ENCODE measurements around the gene CBLN2.

CBLN2 gene

GRCh38 chr18:72544092-72544886, at the start of gene CBLN2:
CBLN2 (minus strand) TSS chr18:72544342; CDS start chr18:72542160, 2,182 bp downstream.
- DNase-seq (ENCODE audit: low read depth in 2 of 2) = peak in 1 of 2 donors; percentile 10

DNA sequence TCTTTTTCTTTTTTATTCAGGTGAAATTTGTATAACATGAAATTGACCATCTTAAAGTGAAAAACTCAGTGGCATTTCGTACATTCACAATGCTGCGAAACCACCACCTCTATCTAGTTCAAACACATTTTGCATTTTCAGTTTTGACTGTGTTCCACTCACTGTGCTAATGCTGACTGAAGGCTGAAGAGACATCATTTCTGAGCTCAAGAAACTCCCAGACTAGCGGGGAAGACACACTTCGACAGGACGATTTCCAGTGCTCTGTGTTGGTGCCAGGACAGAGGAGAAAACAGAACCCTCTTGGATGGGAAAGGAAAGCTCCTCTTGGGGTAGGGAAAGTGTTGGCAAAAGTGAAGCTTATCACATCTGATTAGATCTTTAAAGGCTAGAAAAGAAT, 44.2 kb upstream of the CBLN2 start:
- no peak for DNase-seq (ENCODE audit: low read depth in 2 of 2)

GRCh38 chr18:72584787-72585186, 40.6 kb upstream of the CBLN2 start:
- no peak for DNase-seq (ENCODE audit: low read depth in 2 of 2)

DNA sequence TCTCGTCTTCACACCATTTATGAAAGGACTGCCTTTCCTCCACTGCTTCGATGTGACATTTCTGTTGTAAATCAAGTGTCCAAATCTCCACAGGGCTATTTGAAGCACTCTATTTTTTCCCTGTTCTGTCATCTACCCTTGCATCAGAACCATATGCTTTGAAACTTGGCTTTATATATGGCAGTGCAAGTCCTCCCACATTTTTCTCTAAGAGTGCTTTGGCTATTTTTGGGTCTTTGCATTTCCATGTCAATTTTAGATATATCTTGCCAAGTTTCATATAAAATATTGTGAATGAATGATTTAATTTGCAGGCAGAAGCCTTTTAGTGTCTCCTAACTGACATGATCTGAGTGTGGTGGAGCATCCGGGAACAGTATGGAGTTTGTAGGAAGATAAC, 37.8 kb upstream of the CBLN2 start:
- no peak for DNase-seq (ENCODE audit: low read depth in 2 of 2)

DNA sequence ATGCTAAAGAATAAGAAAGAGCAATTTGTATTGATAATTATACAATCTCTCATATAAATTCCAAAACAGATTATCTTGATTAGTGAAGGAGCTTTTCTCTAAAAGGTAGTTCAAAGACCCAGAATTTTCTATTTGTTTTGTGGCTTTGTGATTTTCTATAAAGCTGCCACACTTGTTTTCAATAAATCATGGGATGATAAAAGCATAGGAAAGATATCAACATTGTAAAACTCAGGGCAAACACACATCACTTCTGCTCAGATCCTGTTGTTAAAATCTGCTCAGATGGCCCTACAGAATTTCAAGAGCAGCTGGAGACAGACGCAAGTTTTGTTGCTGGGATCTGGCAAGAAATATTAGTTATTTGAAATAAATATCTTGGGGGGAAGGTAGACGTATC, 28.8 kb upstream of the CBLN2 start:
- DNase-seq (ENCODE audit: low read depth in 2 of 2) = no peak

DNA sequence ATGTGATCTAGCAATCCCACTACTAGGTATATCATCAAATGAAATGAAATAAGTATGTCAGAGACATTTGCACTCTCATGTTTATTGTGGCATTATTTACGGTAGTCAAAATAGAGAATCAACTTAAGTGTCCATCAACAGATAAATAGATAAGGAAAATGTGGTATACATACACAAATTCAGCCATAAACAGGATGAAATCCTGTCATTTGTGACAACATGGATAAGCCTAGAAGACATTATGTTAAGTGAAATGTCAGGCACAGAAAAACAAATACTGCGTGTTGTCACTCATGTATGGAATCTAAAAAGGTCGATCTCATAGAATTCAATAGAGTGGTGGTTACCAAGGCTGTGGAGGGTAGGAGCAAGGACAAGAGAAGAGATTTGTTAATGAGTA, 22.1 kb upstream of the CBLN2 start:
- no peak for DNase-seq (ENCODE audit: low read depth in 2 of 2)

- no peak for DNase-seq (ENCODE audit: low read depth in 2 of 2)
These were observed 11.8 kb upstream of the CBLN2 start for GRCh38 chr18:72555968-72556367.

DNA sequence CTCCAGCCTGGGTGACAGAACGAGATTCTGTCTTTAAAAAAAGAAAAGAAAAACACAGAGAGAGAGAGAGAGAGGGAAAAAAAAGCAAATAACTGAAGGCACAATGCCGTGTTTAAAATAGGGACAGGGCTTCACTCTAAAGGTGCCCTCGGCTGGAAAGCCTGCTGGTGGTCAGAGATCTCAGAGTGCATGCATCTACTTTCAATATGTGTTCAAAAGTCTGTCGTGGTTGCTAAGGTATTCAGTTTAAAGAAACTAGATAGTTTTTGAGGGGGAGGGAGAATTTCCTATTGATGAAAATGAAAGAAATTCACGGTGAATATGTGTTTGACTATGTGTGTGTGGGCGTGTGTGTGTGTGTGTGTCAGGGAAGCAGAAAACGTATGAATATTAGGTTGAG, 11.0 kb upstream of the CBLN2 start:
- no peak for DNase-seq (ENCODE audit: low read depth in 2 of 2)

DNA sequence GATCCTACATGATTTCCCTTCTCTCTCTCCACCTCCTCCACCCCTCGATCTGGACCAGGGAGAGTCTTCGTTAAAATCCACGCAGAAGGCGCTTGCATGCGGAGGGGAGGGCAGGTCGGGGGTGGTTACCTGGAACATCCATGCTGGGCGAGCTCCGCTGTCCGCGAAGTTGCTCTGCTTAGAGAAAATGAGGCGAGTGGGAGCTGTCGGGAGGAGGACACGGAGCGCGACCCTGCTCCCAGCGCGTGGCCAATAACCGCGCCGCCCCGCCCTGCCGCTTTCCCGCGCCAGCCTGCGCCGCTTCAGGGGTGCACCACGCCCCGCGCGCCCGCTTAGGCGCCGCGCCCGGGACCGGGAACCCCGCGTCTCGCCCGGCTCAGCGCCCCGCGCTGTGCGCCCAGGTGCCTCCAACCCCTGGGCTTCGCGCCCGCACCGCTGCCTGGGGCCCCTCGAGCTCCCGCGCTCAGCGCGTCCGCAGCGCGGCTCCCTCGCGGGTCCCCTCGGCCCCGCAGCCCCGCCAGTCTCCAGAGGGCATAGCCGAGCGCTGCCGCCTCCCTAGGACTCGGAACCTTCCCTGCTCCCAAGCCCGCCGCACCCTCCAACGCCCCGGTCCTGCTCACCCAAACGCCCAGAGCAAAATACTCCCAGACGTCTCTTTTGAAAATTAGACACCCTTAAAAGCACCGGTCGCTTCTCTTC, 636 bp downstream of the CBLN2 start:
- no peak for DNase-seq (ENCODE audit: low read depth in 2 of 2)

- DNase-seq (ENCODE audit: low read depth in 2 of 2) = no peak
These were observed 1.2 kb downstream of the CBLN2 start for GRCh38 chr18:72542984-72543356.

DNA sequence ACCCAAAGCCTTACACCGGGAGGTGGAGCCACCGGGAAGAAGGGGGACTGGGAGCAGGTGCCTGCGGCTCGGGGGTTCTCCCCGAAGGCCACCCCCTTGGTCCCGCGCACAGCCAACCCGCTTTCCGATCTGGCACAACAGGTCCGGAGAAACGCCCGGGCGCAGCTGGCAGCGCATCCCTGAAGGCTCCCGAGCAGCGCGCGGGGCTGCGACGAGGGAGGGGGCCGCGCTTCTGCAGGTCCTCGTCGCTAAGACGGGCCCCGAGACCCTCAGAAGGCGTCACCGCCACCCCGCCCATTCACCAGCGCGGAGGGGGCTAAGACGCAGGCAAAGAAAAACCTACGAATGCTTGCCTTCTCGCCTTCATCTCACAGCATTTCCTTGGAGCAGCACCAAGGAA, 1.8 kb downstream of the CBLN2 start:
- no peak for DNase-seq (ENCODE audit: low read depth in 2 of 2)

- DNase-seq (ENCODE audit: low read depth in 2 of 2) = no peak
These were observed 2.2 kb downstream of the CBLN2 start for GRCh38 chr18:72541871-72542332.

DNA sequence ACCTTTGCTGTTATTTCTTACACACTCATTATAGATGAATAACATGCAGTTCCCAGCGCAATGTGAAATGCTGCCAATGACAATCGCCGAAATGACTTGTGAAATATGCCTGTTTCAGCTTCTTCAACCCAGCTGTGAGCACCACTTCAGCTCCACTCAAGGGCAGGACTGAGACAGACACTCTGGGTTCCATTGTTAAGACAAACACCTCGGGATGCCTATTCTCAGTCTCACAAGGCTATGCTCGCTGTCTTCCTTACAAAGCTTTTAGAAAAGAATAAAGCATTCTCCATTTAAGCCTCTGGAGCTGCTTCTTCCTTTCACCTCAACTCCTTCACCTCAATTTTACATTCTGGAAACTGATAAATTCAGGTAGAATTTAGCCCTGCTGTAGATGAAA, 4.2 kb downstream of the CBLN2 start:
- no peak for DNase-seq (ENCODE audit: low read depth in 2 of 2)

DNA sequence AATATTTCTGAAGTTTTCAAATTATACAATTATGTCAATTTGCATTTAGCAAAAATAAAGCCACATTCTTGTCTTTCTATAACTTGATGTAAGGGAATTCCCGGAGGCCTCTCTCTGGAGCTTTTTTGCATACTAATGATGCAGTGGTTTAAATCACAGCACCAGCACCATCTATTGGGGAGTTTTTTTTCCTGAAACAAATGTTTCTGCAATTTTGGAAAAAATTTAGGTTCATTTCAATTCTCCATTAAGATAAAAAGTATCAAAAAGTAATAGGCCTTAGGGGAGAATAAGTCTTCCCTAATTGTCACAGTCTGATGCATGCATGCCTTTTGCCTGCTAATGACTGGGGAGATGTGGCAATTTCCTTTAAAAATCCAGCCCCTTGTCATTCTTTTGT, 13.5 kb downstream of the CBLN2 start:
- no peak for DNase-seq (ENCODE audit: low read depth in 2 of 2)

DNA sequence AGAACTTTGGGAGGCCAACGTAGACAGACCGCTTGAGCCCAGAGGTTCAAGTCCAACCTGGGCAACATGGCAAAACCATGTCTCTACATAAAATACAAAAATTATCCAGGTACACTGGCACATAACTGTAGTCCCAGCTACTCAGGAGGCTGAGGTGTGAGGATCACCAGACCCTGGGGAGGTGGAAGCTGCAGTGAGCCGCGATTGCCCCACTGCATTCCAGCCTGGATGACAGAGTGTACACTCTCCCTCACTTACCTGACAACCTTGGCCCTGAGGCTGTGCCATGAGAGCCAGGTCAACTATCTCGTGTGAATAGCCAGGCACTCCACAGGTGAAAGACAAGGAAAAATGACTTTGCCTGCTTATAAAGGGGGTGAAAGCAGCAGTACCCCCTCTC, 39.3 kb downstream of the CBLN2 start:
- no peak for DNase-seq (ENCODE audit: low read depth in 2 of 2)

GRCh38 chr18:72502671-72503431, 41.3 kb downstream of the CBLN2 start:
- no peak for DNase-seq (ENCODE audit: low read depth in 2 of 2)

DNA sequence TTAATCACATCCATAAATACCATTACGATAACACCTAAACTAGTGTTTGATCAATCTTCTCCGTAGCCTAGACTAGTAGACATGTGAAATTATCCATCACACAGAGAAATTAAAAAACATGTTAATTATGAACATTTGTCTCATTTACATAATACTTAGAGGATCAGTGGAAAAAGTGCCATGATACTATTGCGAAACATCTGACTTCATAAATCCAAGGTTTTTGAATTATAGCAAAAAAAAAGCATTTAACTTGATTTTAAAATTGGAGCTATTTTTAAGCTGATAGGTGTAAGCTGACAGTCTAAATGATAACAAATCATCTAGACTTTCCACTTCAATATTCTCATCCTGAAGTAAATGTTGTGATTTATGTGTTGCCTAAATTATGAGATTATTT, 51.6 kb downstream of the CBLN2 start:
- no peak for DNase-seq (ENCODE audit: low read depth in 2 of 2)

All from stimulated activated CD4-positive, alpha-beta T cell treated with anti-CD3 and anti-CD28 coated beads, Interleukin-1b, Interleukin-23, amount 100 ng/mL, for 4 hours (primary cell).